ENCODE results near the gene CCR5AS.
"Not testable (repeated sequence)": the region's sequence is repeated elsewhere in the genome, so short reads cannot be mapped to it uniquely, and the experiment has no call there.

CCR5AS gene

DNA sequence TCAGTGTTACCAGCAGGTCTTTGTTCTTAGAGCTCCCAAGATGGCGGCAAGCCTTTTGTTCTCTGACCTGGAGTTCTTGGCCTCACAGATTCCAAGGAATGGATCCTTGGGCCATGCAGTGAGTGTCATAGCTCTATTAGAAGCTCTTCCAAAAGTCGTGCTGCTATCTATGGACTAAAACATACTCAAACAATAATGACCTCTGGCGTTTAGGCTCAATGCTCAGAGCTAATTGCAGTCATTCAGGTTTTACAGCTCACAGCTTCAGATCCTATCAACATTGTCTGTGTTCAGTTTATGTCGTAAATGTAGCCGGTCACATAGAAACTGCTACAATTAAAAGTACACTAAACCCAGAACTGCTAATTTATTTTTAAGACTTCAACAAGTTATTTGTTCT, 22.4 kb upstream of the CCR5AS start:
- no peak for DNase-seq (ENCODE audit: low spot score)

DNA sequence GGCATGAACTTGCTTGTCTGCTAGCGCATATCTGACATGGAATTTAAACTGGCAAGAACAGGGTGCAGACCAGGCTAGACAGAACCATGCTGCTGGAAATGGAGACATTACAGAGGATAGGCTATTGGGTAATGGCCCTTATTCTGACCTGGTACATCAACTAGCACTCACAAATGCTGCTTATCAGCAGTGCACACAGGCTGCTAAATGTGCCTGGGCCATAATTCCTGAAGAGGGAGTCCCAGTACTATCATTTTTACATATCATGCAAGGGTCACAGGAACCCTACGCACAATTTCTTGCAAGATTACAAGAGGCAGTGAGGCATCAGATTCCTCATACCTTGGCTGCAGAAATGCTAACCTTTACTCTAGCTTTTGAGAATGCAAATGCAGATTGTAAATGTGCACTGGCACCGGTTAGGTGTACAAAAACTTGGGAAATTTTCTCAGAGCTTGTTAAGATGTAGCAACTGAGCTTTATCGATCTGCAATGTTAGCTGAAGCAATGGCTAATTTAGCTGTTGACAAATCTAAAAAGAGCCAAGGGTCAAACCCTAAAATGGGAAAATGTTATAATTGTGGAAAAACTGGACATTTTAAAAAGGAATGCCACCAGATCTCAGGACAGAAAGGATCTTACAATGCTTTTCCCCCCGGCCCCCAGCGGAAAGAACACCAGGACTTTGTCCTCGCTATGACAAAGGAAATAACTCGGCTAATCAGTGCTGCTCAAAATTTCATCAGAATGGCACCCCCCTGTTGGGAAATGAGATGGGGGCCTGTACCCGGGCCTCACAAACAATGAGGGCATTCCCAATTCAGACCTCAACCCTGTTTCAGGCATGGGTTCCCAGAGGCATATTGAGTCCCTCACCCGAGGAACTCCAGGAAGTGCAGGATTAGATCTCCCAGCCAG, 21.3 kb upstream of the CCR5AS start:
- DNase-seq (ENCODE audit: low spot score) = no peak

DNA sequence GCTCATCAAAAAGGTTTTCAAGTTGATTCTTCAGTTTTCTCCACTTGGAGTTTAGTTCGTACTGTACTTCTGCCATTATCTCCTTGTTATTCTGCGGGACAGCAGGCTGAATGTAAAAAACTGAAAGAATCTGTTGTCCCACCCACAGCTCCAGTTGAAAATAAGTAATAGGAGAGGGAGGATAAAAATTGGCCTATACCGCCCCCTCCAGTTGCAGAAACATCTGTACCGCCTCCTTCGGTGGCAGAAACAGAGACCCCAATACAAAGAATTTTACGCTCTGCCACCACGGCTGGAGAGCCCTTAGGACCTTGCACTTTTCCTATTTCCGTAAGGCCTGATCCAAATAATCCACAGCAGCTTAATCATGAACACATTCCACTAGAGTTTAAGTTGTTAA, 20.5 kb upstream of the CCR5AS start:
- not testable (repeated sequence) for DNase-seq (ENCODE audit: low spot score)

DNA sequence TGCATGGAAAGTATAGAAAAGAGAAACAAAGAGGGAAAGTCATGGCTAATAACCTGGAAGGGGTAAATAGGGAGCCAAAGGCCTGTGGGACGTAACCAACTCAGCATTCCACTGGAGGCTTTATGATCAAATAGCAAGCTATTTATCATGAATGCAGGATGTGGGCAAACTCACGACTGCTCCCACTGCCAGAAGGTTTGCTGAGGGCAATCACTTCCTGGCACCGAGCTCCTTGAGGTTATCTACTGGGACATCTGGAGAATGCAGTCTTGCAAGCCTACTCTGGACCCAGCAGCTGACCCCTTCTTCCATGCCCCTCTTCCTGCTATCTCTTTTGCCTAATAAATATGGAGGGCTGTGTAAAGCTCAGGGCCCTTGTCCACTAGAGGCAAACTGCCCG, 19.6 kb upstream of the CCR5AS start:
- not testable (repeated sequence) for DNase-seq (ENCODE audit: low spot score)

DNA sequence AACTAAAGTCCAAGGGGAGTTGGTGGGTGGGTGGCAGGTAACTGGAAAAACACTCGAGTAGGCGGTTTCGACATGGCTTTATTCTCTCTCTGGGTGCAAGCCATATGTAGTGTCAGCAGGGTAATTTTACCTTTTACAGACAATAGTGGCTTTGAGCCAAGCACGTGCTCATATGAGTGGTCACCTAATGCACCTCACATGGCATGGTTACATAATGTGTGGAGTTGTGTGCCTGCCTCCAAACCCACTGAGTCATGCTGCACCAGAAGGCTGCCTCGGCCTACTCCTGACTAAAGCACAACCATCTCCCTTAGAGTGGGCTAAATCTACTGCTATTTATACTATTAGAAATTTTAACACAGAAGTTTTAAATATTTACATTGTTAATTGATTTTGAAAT, 16.7 kb upstream of the CCR5AS start:
- no peak for DNase-seq (ENCODE audit: low spot score)

DNA sequence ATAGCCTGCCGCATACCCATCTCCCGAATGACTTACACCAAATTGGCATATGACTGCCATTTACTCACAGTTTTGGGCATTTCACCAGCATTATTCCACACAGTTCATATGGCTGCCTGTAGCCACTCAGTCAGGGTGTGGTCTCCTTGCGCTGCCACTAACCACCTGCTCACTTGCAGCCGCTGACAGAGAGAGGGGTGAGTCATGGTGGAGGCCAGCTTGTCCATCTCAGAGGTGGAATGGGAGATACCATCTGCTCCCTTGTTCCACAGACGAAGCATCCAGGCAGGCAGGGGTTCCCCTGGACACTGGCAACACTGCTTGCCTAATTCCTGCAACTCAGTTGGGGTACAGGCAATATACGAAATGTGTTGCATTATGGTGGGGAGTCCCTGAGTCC, 15.8 kb upstream of the CCR5AS start:
- no peak for DNase-seq (ENCODE audit: low spot score)

DNA sequence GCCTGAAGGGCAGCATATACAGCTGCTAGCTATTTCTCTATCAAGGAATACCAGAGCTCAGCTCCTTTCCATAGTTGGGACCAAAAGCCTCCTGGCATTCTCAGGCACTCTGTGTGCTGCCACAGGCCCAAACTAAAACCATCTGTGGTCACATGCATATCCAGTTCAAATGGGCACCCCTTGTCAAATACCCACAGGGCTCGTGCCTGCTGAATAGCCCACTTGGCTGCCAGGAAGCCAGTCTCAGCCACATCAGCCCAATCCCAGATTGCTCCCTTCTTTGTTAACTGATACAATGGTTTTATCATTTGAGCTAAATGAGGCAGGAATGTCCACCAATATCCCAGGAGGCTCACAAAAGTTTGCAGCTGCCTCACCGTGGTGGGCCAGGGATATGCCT, 14.1 kb upstream of the CCR5AS start:
- DNase-seq (ENCODE audit: low spot score) = no peak

DNA sequence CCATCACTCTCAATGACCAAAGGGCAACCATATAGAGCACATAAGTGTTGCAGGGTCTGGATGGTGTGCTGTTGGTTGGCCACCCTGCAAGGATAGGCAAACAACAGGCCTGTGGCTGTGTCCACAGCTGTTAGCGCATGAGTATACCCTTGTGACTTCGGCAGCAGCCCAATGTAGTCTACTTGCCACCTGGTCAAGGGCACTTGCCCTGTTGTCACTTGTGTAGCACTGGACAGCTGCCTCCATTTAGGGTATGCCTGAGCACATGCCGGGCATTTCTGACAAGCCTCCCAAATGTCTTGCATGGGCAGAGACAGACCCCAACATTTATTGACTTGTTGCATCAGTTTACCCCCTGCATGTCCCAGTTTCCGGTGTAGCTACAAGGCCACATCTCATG, 12.9 kb upstream of the CCR5AS start:
- DNase-seq (ENCODE audit: low spot score) = no peak

DNA sequence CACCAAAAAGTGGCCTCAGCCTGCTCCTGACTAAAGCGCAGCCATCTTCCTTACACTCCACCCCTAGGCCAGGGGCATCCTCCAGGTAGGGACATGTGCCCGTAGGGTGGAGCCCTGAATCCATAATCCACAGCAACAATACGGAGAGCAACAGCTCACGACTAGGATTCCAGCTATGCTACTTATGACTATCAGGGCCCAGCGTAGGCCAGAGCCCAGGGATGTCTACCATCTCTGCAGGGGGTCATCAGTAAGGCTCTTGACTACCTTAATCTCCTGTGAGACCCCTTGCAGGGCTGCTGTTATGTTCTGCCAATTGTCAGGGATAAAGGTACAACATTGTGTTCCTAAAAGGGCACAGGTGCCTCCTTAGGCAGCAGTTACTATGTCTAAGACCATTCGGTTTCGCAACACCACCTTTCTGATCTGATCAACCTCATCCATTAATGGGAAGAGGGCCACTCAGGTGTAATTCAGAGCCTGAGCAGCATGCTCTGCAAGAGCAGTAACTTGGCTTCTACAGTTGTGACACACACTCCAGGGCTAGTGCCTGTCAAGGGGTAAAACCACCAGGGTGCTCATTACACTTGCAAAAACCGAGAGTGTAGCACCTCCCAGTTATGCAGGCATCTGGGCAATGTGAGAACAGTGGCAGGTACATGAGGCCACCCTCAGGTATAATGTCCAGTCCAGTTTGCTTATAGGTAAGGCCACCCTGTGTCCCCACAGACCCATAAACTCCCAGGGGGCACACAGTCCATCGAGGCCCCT, 11.2 kb upstream of the CCR5AS start:
- DNase-seq (ENCODE audit: low spot score) = no peak

DNA sequence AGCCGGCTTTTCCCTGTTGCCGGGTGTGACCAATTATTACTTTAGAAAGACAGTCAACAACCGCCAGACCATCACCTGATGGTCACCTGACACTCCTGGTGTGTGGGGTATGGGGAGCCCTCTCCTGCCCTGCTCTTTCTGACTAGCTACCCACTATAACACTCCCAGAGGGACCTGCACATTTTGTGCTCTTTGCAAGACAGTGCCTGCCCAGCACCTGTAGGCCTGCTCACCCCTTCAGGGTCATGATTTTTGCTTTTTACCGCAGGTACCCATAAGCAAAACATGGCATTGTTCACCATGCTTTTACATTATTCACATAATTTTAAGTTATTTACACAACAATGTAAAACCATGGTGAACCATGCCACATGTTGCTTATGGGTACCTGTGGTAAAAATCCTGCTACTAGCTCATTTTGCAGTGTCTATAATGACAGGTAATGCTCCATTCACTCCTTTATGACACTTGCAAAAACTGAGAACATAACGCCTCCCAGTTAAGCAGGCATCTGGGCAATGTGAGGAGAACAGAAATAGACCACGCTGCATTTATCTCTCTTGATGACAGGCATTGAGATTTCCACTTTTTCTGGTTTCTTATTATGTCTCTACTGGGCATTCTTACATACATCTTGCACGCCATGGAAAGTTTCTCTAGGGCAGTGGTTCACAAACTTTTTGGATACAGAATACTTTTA, 10.1 kb upstream of the CCR5AS start:
- DNase-seq (ENCODE audit: low spot score) = no peak

DNA sequence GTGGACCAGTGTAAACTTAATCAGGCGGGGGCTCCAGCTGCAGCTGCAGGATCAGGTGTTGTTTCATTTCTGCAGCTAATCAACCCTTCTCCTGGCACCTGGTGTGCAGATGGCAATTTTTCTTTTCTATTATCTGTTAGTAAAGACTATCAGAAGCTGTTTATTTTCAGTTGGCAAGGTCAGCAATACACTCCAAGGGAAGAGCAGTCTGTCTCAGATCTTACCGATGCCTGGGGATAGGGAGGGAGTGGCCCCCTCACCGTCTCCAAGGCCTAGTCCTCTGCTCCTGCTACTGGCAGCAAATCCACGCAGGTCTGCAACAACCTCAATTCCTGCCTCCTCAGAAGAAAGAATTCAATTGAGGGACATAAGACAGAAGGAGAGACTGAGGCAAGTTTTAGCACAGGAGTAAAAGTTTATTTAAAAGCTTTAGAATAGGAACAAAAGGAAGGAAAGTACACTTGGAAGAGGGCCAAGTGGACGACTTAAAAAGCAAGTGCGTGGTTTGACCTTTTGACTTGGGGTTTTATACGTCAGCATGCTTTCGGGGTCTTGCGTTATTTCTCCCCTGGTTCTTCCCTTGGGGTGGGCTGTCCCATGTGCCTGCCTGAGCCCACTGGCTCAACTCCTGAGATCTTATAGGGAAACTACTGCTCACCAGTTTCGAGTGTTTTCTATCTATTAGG, 9.4 kb upstream of the CCR5AS start:
- DNase-seq (ENCODE audit: low spot score) = no peak

DNA sequence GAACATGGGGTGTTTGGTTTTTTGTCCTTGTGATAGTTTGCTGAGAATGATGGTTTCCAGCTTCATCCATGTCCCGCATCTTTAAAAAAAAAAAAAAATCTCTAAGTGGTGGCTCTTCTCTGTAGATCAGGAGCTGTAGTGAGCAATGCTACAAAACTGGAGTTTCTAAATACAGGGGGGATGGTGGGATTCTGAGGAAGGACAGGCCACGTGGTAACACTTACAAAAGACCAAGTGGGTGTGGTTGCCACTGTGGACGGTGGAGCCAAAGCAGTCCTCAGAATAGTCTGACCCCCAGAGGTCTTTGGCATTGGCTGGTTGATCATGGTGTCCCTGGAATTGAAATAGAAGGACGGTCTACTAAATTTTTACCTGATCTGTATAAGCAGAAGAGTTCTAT, 7.9 kb upstream of the CCR5AS start:
- DNase-seq (ENCODE audit: low spot score) = no peak

DNA sequence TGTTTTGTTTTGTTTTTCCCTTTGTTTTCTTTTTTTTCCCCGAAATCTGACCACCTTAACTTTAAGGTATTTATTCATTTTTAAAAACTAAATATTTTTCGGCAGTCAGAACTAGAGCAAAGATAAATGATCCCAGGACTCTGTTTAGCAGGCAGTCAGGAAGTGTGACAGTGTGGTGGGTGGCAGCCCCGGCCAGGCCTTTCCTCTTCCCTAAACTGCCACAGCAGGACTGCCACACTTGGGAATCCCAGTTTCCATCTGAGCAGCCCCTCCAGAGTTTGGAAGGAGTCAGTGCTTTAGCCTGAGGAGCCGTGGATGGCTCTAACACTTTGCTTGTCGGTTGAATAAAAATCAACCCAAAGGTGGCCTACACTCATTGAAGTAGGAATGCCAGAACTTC, 7.1 kb upstream of the CCR5AS start:
- no peak for DNase-seq (ENCODE audit: low spot score)

DNA sequence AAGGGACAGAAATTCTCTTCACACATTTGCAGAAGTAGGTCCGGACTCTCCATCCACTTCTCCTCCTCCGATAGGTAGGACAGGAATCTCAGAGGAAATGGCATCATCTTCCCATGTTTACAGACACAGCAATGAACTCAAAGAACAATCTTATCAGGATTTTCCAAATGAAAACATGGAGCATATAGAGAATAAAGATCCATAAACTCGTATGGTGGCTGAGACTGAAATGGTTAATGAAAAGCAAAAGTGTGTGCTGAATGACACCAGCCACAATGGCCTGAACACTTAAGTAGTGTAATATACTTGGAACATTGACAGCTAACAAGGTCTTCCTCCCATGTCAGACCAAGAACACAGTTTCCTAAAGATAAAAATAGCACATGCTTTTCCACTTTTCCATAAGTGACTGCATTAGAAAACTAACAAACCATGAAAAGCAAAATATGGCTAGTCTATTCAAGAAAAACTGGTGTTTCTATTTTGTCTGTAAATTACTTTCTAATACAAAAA, 6.0 kb upstream of the CCR5AS start:
- no peak for DNase-seq (ENCODE audit: low spot score)

DNA sequence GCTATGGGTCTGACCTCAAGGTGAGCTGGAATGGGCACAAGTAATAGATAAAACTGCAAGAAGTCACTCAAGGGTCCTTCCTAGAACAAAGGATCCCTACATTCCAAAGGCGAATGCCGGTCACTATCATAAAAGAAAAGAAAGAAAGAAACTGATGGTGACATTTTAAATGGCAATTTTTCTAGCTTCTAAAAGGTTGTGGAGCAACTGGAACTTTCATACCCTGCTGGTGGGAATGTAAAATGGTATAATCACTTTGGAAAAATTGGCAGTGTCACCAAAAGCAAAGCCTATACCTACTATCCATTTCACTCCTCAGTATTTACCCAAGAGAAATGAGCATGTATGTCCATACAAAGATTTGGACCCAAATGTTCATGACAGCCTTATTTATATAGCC, 4.4 kb upstream of the CCR5AS start:
- DNase-seq (ENCODE audit: low spot score) = no peak

DNA sequence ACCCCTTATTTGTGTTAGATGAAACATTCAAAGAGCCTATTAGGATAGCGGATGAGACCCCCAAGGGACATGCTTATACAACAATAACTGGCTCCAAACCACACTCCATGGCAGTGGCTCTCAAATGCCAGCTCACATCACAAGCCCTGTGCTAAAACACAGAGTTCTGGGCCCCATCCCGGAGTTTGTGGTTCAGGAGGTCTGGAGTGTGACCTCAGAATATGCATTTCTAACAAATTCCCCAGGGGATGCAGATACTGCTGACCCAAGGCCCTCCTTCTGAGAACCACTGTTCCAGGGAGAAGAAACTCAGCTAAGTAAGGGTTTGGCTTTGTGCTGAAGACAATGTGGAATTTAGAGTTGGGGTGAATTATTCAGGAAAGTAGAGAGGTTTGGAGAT, 3.8 kb upstream of the CCR5AS start:
- no peak for DNase-seq (ENCODE audit: low spot score)

DNA sequence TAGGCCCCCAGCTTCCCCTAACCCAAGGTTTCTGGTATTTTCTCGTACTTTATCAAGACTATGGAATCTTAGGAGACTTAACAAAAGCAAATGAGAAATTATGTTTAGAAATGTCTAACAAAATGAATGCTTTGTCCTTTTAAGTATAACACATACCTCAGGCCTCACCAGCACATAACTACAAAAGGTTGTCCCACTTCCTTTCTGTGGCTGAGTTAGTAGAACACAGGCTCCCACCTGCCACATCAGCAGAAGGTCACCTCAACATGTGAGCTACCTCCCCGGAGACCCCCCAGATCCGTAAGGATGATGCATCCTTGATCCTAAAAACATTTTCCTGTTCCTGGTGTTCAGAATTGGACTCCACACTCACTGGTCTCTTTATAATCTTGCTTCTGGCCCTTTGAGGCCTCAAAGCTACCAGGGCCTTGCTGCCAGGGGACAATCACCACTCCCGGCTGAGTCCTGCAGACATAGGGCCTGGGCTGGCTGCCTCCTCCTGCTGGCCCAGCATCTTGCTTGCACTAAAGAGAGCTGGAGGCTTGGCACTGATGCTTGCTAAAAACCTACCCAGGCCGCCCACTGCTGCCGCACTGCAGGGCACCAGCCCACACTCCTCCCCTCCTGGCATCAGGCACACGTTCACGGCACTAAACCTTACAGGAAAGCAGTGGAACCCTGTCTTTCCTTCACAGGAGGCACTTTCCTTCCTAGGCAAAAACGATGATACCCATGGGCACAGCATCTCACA, 3.0 kb upstream of the CCR5AS start:
- DNase-seq (ENCODE audit: low spot score) = no peak

DNA sequence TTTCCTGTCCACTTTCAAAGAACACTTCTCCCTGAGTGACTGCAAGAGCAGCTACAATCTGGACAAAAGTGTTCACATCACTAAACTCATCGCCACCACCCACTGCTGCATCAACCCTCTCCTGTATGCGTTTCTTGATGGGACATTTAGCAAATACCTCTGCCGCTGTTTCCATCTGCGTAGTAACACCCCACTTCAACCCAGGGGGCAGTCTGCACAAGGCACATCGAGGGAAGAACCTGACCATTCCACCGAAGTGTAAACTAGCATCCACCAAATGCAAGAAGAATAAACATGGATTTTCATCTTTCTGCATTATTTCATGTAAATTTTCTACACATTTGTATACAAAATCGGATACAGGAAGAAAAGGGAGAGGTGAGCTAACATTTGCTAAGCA, 2.0 kb upstream of the CCR5AS start:
- no peak for DNase-seq (ENCODE audit: low spot score)

DNA sequence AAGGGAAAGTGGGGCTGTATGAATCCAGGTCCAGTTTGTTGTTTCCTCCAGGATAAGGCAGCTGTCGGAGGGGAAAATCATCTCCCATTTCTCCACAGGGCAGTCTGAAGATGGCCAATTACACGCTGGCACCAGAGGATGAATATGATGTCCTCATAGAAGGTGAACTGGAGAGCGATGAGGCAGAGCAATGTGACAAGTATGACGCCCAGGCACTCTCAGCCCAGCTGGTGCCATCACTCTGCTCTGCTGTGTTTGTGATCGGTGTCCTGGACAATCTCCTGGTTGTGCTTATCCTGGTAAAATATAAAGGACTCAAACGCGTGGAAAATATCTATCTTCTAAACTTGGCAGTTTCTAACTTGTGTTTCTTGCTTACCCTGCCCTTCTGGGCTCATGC, 1.1 kb upstream of the CCR5AS start:
- DNase-seq (ENCODE audit: low spot score) = no peak

DNA sequence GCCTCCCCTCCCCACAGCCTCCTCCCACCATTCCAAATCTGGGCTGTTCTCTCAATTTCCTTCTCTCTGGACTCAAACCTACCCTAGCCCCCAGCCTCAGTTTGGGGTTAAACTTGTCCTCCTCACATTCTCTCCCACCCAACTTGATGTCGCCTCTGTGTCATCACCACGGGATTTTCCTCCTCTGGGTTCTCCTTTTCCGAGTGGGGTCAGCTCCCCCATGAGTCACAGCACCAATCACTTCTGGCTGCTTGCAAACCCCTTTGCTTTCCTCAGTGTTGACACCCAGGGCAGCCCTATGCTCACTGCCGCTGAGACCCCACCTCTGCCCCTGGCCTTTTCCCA, 451 bp downstream of the CCR5AS start:
- DNase-seq (ENCODE audit: low spot score) = no peak

DNA sequence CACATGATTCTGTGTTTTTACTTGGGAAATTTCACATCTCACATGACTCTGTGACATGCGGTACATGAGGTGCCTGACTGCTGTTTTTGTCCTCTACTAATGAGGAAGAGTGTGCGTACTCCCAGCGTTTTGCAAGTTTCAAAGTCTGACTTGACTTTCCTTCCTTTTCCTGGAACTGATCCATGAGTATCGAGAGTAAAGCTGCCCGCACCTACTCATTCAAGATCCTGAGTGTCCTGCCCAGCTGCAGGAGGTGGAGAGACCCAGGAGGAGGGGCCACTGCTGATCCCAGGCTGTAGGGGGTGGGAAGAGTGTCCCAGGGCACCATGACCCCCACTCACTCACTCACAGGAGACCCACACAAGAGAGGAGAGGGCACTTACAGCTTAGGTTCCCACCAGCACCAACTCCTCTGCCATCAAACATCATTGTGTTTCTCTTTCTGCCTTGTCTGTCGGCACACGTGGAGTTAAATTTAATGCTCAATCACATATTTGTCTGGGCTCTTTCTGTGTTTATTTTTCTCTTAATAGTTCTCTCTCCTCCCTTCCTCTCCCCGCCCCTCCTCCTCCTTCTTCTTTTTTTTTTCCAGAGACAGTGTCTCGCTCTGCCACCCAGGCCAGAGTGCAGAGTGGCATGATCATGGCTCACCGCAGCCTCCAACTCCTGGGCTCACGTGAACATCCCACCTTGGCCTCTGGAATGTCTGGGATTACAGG, 1.4 kb downstream of the CCR5AS start:
- DNase-seq (ENCODE audit: low spot score) = no peak

All from CD4-positive, alpha-beta T cell treated with Interleukin-6 at 100 ng/mL for 8 hours (primary cell).